Fibroblast of skin of right quadriceps (primary cell): ENCODE results near the gene RBM26.

ENCODE experiments used
- DNase-seq: peaks from one replicate; pipeline ENCODE4 v3.0.0-alpha.2; 2013

Gene RBM26

DNA sequence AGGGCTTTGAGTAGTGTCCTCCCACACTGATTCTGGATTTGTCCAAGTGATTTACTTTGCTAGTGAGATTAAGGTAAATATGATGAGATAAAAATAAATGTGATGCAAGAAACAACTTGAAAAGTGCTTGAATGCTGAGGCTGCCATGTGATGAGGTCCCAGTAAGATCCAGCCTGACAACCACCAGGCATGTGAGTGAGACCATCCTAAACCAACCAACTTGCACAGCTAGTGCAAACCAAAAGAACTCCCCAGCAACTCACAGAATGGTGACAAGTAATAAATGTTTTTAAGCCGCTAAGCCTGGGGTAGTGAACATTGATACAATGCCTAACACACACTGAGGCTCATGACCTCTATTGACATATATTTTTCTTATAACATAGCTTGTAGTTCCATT is 13.3 kb upstream of the RBM26 start:
- no peak for DNase-seq

DNA sequence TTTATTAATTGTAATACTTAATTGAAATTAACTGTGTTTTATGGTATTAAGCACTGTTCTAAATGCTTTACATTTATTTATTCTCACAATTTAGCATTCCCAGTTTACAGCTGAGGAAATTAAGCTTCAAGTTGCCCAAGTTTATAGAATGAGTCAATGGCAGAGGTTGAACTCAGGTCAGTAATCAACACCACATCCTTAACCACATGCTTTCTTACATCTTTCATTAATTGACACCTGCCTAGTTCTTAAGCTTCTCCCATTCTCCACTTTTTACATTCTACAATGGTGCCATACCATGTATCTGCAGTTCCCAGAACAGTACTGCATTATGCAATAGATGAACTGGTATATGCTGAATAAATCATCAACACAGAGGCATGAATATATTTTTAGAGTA is 11.7 kb upstream of the RBM26 start:
- no peak for DNase-seq

DNA sequence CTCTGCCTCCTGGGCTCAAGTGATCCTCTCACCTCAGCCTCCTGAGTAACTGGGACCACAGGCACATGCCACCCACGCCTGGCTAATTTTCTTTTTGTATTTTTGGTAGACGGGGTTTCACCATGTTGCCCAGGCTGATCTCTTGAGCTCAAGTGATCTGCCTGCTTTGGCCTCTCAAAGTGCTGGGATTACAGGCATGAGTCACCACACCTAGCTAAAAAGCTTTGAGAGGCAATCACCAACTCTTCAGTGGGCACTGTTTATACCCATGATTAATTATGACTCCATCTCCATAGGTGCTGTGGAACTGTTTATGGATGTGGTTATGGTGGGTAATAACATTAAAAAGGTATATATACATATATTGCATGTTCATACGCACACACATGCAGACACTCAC is 7.5 kb upstream of the RBM26 start:
- DNase-seq, result no peak

DNA sequence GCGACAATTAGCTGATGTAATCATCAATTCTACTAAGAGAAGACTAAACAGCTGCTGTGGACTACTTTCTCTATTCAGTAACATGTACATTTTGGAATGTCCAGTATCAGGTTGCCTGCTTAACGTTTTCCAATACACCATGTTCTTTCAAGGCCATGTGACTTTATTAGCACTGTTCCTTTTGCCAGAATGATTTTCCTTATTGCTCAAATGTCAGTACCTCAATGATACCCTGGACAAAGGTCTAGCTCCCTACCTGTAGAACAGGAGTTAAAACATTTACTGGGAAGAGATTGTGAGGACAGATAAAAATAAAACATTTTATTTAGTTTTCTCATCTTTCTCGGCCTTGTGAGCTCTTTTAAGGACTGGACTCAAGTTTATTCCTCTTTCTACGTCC is 3.8 kb upstream of the RBM26 start:
- no peak for DNase-seq

DNA sequence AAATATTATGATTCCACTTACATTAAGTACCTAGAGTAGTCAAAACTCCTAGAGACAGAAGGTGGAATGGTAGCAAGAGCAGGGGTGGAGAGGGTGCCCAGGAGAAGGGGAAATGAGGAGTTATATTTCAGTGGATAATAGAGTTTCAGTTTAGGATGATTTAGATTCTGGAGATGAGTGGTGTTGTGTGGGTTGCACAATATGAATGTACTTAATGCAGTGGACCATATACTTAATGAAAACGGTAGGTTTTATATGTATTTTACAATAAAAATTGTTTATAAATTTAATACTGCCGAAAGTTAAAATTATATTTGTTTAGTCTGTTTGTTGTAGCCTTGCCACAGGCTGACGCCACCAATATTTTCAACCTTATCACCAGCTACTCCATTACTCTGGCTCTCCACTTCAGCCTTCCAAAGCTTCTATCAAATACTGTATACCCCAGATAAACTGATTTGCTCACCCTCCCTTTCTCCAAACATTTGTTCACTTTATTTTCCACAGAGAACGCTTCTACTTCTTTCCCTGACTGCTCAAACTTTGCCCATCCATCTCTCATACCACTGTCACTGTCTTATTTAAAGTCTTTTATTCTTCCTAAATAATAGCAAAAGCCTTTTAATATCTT is 1.4 kb upstream of the RBM26 start:
- no peak for DNase-seq

DNA sequence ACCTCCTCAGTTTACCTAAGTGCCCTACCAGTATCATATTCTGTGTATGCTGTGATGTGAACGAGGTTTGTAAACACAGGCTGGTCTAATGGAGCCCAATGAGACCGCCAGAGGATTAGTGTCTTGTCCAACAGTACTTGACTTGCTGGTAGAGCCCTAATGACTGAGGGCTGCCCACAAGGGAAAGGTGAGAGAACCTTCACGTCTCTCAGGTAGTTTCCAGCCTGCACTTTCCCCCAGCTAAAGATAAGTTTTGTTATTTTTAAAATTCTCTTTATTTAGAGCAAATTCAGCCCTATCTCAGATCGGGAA is 498 bp upstream of the RBM26 start:
- no peak for DNase-seq

DNA sequence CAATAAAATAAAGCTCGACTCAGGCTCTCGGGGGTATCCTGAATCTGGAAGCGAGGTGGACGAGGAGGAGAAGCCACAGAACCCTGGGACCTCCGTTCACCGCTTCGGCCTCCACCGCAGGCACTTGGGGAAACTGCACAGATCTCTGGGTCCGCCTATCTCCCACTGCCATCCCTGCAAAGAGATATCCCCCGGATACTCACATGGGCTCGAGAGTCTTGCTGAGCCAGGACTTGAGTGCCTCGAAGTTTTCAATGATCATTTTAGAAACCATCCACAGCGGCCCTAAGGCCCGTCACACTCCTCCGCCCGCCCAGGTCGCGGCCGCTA is 589 bp downstream of the RBM26 start:
- no peak for DNase-seq

DNA sequence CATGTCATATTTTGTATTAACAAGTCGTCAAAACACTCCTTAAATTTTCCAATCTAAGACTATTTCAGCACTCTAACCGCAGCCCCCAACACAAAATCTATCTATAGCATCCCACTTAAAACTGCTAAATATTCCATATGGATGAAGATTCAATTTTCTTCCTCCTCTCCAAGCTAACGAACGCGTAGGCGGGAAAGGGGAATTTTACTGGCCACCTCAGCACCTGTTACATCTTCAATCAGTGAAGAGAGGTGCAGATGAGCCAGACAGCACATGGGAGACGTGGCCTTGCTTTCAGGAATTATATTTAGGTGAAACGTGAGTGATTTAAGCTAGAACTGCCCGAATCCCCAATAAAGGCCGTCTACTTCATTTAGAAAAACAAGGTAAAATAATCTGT is 1.1 kb downstream of the RBM26 start:
- DNase-seq, result no peak

DNA sequence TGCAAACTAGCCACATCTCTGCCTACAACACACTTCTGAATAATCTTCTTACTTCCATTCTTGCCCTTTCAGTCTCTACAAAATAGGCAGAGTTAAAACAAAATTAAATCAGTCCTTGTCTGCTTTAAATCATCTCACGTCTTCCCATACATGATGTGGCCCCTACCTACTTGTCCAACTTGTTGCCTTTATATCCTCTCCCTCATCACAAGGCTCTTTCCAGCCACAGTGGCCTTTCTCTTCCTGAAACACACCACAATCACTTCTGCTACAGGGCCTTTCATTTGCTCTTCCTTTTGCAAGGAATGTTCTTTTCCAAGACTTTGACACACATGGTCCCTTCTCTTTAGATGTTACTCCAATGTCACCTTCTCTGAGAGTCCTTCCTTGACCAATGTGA is 1.7 kb downstream of the RBM26 start:
- no peak for DNase-seq

DNA sequence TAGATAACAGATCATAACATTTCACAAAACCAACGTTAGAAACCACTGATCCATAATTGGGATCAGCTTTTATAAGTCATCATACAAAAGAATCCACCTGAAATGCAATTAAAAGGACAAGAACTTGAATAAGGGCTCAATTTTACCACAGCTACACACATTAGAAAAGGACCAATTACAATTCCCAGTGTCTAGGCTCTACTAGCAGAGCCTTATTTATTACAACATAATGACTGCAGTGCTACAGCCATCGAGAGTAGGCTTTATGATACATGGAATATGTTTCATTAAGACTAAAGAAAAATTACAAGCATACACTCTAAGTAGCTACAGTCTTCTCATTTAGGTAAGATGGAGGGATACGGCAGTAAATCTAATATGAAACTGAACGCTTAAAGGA is 2.9 kb downstream of the RBM26 start:
- DNase-seq, result no peak

DNA sequence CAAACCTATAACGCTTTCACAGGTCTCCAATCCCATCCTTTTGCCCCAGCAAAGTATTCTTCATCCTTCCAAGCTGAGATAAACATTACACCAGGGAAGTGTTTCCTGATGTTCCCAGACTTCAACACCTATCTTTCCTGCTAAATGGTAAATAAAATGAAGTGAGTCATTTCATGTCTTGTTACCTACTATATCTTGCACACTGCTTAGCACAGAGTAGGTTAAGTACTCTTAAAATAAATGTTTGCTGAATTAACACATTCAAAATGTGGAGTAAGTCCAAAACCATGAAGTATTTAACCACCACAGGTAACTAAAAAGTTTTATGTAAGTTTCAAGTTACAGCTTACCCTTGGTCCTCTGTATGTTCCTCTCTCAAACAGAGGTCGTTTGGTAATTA is 3.4 kb downstream of the RBM26 start:
- DNase-seq, result no peak

DNA sequence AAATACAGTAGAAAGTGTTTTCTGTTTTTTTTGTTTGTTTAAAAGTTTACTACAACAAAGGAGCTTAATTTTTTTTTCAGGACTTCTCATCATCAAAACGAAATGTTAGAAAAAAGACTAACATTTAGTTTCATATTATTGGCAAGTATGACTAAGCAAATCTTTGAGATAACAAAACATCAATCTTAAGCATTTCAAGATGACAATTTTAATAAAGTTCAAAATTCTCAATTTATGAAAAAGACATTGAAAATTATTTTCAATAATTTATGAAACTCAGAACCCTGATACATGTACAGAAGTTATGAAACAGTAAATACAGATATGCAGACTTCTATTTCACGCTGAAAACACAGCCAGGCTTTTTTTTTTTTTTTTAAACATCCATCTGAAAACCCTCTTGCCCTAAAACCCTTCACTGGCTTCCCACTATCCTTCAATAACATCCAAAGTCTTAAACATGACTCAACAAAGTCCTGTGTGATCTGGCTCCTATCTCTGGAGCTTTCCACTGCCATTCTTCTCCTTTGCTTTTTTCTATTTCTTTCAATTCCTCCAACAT is 3.9 kb downstream of the RBM26 start:
- no peak for DNase-seq

DNA sequence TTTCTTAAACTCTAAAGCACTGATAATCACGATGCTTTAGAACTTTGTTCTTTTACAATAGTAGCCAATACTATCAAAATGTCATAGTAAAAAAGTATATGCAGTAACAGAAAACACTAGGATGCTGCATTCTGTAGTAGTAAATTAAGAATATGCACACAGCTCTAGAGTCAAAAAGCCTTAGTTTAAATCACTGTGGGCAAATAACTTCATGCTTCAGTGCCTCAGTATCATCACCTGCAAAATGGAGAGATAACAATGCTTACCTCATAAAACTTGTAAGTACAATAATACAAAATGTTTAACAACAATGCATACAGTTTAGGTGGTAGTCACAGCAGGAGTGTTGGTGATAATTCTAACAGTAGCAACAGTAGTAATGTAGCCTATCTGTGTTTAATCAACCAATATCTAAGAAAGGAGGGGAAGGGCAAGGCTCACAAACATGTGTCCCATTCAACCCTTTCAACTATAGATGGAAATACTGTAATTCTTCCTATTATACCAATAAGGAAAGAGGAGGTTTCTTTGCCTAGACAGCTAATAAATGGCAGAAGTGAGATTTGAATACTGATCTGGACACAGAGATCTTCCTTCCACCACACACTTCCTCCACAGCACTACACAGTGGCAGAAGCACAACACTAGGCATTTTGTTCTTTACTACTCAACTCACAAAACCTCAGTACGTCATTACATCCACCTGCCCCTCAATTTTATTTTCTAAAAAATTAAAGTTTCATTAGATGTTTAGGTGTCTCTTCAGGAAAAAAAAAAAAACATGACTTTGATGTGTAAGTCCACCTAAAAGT is 4.6 kb downstream of the RBM26 start:
- DNase-seq, result no peak

DNA sequence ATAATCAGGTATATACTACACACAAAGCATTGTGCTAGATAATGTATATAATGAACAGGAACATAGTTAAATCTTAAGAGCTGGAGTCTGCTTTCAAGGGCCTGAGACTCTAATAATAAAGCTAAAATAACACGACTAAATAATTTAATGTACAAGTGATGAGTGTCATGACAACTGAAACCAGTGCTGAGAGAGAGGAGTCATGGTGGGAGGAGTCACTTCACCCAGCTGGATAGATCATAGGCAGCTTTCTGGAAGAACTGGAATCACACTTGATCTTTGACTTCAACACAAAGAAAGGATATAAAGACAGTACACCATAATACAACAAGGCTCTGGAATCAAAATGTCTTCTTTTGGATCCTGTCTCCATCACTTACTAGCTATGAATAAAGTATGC is 7.1 kb downstream of the RBM26 start:
- DNase-seq, result peak; percentile 8

DNA sequence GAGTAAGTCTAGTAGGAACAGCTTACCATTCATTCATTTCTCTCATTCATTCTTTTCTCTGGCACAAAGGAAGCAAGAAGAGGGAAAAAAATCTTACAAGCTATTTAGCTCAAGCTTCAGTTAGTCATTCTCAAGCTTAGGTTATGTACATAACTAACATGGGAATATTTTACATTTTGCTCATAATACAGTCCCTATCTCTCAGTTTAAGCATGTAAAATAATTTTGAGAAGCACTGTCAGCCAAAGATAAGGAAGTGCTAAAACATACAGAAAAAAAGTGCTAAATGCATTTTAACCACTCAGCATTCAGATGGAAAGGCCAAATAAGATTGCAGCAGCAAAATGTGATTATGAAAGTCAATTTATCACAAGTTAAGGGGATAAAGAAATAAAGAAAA is 7.9 kb downstream of the RBM26 start:
- DNase-seq, result no peak

DNA sequence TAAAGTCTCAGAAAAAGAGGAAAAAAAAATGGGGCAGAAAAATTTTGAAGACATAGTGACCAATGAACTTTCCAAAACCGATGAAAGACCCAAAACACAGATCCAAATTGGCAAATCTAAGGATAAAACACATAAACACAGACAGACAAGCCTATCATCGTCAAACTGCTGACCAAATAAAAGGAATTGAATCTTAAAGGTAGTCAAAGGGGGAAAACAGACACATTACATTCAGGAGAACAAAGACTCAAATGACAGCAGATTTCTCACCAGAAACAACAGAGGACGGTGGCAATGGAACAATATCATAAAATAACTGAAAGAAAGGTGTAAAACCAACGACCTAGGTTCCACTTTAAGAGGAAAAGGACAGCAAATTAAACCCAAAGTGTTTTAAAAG is 10.2 kb downstream of the RBM26 start:
- DNase-seq, result no peak

DNA sequence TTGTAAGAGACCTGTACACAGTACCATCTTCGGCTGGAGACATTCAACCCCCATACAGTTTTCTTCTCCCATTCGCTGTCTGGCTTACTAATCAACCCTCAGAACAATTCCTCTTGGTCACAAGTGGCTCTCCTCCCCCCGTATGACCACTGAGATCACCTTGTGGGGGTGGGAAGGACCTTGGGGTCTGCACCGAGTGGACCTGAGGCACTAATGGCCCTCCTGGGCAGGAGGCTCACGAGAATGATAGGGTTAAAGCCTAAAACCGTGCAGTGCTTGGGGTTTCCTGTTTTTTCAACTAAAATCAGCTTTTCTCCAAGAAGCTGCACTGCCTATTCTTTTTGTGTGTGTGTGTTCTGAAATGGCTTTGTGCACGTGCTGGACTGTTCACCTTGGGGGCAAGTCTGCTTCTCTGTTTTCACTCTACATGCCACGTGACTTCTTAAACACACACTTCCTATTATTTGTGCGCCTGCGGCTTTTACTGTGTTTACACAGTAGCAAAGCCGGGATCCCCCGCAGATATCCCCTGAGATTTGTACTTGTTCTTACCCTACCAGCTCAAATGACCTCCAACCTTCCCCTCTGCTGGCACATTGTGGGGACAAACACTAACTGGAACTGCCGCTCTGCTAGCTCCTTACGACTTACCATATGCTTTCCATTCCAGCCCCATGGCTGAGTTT is 12.3 kb downstream of the RBM26 start:
- DNase-seq, result no peak

DNA sequence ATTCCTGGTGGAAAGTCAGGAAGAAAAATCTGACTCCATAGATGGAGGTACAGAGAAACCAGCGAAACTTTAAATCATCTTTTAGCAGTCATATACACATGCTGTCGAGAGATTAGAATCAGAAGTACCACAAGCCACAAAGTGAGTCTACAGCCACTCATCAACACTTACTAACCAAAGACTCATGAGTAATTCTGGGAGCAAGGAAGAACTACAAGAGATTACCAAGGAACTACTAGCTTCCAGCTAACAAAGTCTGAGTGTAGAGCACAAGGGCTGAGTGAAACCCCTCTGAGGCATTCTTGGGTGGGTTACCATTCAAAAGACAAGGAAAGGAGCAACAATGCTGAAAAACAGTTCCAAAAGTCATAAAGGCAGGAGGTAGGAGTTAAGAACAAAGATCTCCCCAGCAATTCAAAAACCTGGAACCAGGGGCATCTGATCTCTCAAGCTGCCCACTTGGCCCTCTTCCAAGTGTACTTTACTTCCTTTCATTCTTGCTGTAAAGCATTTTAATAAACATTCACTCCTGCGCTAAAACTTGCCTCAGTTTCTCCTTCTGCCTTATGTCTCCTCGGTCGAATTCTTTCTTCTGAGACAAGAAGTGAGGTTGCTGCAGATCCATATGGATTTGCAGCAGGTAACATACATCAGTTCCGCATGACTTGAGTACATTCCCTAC is 13.0 kb downstream of the RBM26 start:
- peak; percentile 81 for DNase-seq

DNA sequence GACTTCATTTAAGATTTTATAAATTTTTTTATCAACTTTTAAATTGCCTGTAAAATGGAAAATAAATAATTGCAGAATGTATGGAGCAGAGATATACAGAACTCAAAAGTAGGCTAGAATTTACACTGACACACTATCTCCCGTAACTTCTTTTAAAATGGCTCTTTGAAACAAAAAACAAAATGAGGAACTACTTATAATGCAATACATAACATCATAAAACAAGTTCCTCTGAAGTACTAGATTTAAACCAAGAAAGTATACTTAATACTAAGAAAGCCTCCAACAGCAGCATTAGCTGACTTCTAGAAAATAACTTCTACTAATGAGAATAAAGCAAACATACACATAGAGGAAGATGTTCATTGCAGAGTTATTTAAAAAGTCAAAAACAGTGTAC is 17.0 kb downstream of the RBM26 start:
- no peak for DNase-seq

DNA sequence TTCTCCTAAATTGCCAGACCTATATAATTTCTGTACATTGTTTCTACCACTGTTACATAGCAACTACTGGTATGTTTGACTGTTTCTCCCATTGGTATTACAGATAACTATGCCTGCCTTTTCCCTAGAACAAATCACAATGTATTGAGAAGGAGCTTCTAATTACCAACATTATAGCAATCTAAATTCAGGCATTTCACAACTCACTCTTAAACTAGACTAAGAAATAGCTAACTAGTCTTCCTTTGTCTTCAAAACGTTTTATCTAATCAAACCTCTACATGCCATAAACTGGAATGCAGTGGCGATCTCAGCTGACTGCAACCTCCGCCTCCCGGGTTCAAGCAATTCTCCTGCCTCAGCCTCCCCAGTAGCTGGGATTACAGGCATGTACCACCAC is 18.2 kb downstream of the RBM26 start:
- DNase-seq, result no peak

DNA sequence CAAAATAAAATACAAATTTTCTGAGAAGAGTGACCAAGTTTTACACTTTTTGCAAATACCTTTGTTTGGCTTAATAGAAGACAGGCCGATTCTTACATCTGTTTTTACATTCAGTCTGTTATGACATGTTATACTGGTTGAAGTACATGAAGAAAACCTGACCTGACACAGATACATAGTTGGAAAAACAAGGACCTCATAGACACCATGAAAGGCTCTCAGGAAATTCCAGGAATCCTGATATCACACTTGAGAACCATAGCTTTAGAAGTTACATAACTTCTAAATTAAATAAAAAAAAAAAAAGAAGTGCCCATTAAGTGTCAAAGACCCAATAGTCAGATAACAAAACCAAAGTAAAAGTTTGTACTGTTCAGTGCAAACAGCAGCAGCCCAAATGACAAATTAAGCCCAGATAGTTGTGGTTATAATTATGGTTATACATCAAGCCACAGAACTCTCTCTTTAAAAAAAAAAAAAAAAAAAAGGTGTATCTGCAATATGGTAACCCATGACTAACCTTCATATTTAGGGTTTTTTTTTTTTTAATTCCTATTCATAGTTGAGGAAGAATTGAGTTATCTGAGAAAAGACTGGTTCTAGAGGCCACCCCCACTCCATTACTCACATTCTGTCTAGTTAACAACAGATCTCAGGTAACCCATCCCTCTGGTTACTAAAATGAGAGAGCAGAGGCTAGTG is 19.8 kb downstream of the RBM26 start:
- peak; percentile 21 for DNase-seq

DNA sequence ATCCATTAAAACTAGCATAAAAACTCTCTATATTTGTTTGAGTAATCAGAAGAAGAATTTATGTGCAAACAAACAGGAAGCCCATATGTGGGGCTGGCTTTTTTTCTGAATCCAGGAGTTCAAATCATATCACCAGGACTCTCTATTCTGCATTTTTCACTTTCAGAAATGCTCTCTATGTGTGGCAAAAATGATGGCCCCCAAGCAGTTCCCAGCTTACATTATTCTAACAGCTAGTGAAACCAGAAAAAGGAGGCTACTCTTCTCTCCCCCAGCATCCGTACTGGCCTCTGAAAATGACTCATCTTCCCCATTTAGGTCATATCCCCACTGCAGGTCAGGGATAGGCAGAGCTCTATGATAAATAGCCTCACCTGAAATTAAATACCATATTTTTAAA is 20.4 kb downstream of the RBM26 start:
- DNase-seq, result no peak

DNA sequence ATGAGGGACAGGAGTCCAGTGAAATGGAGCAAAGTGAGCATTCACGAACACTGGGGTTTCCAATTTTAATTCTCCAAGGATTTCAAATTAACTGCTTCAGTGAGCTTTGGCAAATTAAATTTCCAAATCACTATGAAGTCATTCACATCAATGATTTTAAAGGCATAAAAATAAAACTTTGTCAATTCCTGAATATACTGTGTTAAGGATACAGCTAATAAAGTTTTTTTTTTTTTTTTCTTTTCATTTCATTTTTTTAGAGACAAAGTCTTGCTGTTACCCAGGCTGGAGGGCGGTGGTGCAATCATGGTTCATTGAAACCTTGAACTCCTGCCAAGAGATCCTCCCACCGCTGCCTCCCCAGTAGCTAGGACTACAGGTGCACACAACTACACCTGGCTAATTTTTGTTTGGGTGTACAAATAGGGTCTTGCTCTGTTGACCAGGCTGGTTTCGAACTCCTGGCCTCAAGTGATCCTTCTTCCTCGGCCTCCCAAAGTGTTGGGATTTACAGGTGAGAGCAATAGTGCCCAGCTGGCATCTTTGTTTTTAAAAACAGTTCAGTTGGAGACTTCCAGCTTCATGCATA is 21.9 kb downstream of the RBM26 start:
- no peak for DNase-seq
